Fibroblast of lung (primary cell): ENCODE data around the gene HHAT. TPM values are rescaled to one million over a fixed set of nuclear protein-coding genes. Genes with fewer than 3 reads are reported as not detected.
A peak's percentile ranks its signal among the peaks of the same experiment; 100 is the strongest.

ENCODE experiments used
- DNase-seq, 2 donors: peaks; one replicate each; pipeline versions ENCODE4 v3.0.0 to v3.0.0-alpha.2; 2010; ENCODE audit warnings: low read depth in 2 of 2
- H2AFZ ChIP-seq: 2 replicates; pipeline ENCODE4 v1.5.1; 2012; ENCODE audit warnings: low read length, control low read depth, inconsistent platforms
- H3K27ac ChIP-seq: 2 replicates; pipeline ENCODE4 v1.5.1; 2011; ENCODE audit warnings: low read length, control low read depth; ENCODE audit not compliant: insufficient read depth
- H3K27me3 ChIP-seq: 2 replicates; pipeline ENCODE4 v1.5.1; 2011; ENCODE audit warnings: mild to moderate bottlenecking, low read length; ENCODE audit not compliant: control insufficient read depth, insufficient read depth
- H3K36me3 ChIP-seq: 2 replicates; pipeline ENCODE4 v1.5.1; 2011; ENCODE audit warnings: low read length; ENCODE audit not compliant: control insufficient read depth, insufficient read depth
- H3K4me1 ChIP-seq: 2 replicates; pipeline ENCODE4 v1.5.1; 2011; ENCODE audit warnings: low read length; ENCODE audit not compliant: control insufficient read depth, insufficient read depth; ENCODE audit errors: extremely low read depth
- H3K4me2 ChIP-seq: 2 replicates; pipeline ENCODE4 v1.5.1; 2011; ENCODE audit warnings: low read length, control low read depth; ENCODE audit not compliant: insufficient read depth; ENCODE audit errors: extremely low read depth
- H3K4me3 ChIP-seq, 4 experiments: fragments of 200-600 bp in 1 of 4; sonication (generic) in 1 of 4; replicated peaks in 1 of 4; 2 replicates each; pipeline ENCODE4 v1.5.1; 2011 to 2016; ENCODE audit warnings: low read length in 4 of 4, low read depth in 3 of 4, mild to moderate bottlenecking in 3 of 4, control low read depth in 2 of 4, inconsistent platforms in 1 of 4, mixed read lengths in 1 of 4; ENCODE audit not compliant: insufficient read depth in 1 of 4; ENCODE audit errors: control extremely low read depth in 1 of 4
- H3K79me2 ChIP-seq: 2 replicates; pipeline ENCODE4 v1.5.1; 2012; ENCODE audit warnings: mild to moderate bottlenecking, low read length, inconsistent platforms; ENCODE audit not compliant: control insufficient read depth, insufficient read depth
- H3K9ac ChIP-seq: 2 replicates; pipeline ENCODE4 v1.5.1; 2011; ENCODE audit warnings: mild to moderate bottlenecking, low read length, control low read depth; ENCODE audit not compliant: insufficient read depth
- H3K9me3 ChIP-seq: 2 replicates; pipeline ENCODE4 v1.5.1; 2012; ENCODE audit warnings: low read depth, low read length; ENCODE audit not compliant: control insufficient read depth, insufficient read depth
- H4K20me1 ChIP-seq: 2 replicates; pipeline ENCODE4 v1.5.1; 2011; ENCODE audit warnings: low read length; ENCODE audit not compliant: control insufficient read depth, insufficient read depth; ENCODE audit errors: extremely low read depth
- EZH2 ChIP-seq: IDR thresholded peaks from 2 replicates; pipeline ENCODE4 v1.5.1; 2012; ENCODE audit warnings: low read length, control low read depth, mild to moderate bottlenecking; ENCODE audit errors: missing control alignments
- polyA plus RNA-seq, 2 donors: library from polyadenylated mRNA; depleted of rRNA in 1 of 2; stranded (reverse) in 1 of 2; unstranded in 1 of 2; fragments of >200 nt; gene quantifications; 2 replicates each; pipeline ENCODE4 v1.2.1, GENCODE V29; 2011 to 2012; ENCODE audit warnings: missing spikeins in 1 of 2
- total RNA-seq: library from RNA; depleted of rRNA; stranded (reverse); fragments of >200 nt; gene quantifications from 2 replicates; pipeline ENCODE4 v1.2.1, GENCODE V29; 2014
- TF ChIP-seq, protein P1 (sequence below), 2 donors: IDR thresholded peaks in 1 of 2; conservative IDR thresholded peaks in 1 of 2; 1 replicate in 1 of 2; 2 replicates in 1 of 2; pipeline ENCODE4 v1.5.1; 2011 to 2012; ENCODE audit warnings: low read length in 2 of 2, control low read depth in 1 of 2, inconsistent platforms in 1 of 2, low read depth in 1 of 2, mild to moderate bottlenecking in 1 of 2

HHAT gene
- total and polyA plus RNA-seq, 2 donors (not counting 1 experiment from before 2014, with no cell fraction given): 3.6 to 4.8 TPM

DNA sequence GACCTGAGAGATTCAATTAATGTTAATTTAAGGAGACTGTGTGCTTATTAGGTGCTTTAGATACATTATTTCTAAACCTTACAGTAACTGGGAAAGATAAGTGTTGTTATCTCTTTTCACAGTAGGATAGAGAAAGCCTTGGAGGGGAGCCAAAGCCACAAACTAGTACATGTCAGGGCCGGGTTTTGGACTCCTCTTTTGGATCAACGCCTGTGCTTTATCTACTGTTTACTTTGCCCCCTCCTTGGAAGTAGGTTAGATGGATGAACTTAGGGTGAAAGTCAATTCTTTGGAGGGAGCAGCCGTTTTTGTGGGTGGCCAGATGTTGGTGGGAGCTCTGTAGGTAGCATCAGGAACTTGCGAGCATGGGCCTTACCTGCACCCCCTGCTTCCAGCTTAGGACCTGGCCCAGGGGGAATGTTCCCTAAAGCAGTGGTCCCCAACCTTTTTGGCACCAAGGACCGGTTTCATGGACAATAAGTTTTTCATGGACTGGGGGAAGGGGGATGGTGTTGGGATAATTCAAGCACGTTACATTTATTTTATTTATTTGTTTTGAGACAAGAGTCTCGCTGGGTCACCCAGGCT is 1.7 kb downstream of the HHAT start:
- no peak overlapping the region for H3K4me2 ChIP-seq
- H3K36me3 ChIP-seq: no peaks in the 10 kb centered on the region
- H3K79me2 ChIP-seq: no peaks in the 10 kb centered on the region
- H3K27ac ChIP-seq: no peak overlapping the region
- H4K20me1 ChIP-seq: no peaks in the 10 kb centered on the region
- no peaks in the 10 kb centered on the region for H3K27me3 ChIP-seq
- H2AFZ ChIP-seq: no peak overlapping the region
- peak in 1 of 2 donors; percentile 70 for DNase-seq
- no peak overlapping the region for H3K4me3 ChIP-seq
- peaks cover 7% of the 10 kb centered on the region for H3K4me1 ChIP-seq
- TF ChIP-seq EZH2: no peak
- TF ChIP-seq, protein P1, sequence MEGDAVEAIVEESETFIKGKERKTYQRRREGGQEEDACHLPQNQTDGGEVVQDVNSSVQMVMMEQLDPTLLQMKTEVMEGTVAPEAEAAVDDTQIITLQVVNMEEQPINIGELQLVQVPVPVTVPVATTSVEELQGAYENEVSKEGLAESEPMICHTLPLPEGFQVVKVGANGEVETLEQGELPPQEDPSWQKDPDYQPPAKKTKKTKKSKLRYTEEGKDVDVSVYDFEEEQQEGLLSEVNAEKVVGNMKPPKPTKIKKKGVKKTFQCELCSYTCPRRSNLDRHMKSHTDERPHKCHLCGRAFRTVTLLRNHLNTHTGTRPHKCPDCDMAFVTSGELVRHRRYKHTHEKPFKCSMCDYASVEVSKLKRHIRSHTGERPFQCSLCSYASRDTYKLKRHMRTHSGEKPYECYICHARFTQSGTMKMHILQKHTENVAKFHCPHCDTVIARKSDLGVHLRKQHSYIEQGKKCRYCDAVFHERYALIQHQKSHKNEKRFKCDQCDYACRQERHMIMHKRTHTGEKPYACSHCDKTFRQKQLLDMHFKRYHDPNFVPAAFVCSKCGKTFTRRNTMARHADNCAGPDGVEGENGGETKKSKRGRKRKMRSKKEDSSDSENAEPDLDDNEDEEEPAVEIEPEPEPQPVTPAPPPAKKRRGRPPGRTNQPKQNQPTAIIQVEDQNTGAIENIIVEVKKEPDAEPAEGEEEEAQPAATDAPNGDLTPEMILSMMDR (conservative IDR thresholded peaks at IDR 0.05 in 1 of 2, IDR thresholded peaks at IDR 0.05 in 1 of 2; ENCODE audit: low read depth in 1 of 2, low read length in 2 of 2): no peak
- H3K9ac ChIP-seq: no peak overlapping the region
- no peaks in the 10 kb centered on the region for H3K9me3 ChIP-seq

DNA sequence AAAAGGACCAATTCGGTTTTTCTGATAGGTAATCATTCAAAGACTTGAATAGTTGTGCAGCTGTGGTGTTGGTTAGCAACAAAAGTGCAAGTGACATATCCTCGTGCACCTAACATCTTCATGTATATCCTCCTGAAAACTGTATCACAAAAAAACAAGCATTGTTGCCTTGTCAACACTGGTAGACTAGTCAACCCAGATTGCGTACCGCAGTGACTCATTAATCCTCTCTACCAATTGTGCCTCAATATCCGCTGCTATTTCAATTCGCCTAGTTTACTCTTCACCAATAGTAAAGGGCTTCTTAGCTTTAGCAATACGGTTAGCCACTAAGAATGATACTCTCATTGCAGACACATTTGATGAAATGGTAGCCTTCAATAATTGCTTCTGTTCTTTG is 3.5 kb downstream of the HHAT start:
- TF ChIP-seq, protein P1 (conservative IDR thresholded peaks at IDR 0.05 in 1 of 2, IDR thresholded peaks at IDR 0.05 in 1 of 2; ENCODE audit: low read depth in 1 of 2, low read length in 2 of 2): no peak
- no peak for TF ChIP-seq EZH2
- H3K27me3 ChIP-seq: no peaks in the 10 kb centered on the region
- no peak overlapping the region for H3K9ac ChIP-seq
- H3K27ac ChIP-seq: no peak overlapping the region
- no peak overlapping the region for H2AFZ ChIP-seq
- DNase-seq: no peak
- no peak overlapping the region for H3K4me2 ChIP-seq
- no peaks in the 10 kb centered on the region for H3K9me3 ChIP-seq
- H3K36me3 ChIP-seq: no peaks in the 10 kb centered on the region
- H3K4me1 ChIP-seq: peaks cover 7% of the 10 kb centered on the region
- H3K4me3 ChIP-seq: no peak overlapping the region
- H4K20me1 ChIP-seq: no peaks in the 10 kb centered on the region
- no peaks in the 10 kb centered on the region for H3K79me2 ChIP-seq

DNA sequence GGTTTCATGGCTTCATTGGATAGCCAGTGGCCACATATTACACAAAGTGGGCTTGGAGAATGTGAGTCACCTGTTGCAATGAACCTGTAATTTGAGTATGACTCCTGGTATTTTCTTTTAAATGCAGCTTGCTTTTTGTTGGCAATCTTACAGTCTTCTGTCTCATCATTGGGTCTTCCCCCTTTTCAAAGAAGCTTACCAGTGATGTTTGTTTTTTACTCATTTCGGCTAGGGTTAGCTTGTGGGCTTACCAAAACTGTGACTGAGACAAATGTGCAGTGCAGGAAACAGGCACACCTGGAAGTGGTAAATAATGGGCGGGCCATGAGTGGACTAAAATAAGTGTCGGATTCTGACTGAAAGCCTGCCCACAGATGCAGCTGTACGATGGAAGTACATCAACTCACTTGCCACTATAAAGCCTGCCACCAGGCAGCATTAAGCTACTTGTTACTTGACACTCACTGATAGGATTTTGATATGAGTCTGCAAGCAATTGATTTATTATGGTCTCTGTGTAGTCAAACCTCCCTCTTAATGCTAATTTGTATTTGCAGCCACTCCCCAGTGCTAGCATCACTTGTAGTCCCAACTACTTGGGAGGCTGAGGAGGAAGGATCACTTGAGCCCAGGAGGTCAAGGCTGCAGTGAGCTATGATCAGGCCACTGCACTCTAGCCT is 4.2 kb downstream of the HHAT start:
- H3K9ac ChIP-seq: no peak overlapping the region
- DNase-seq: peak in 1 of 2 donors; percentile 73
- no peak overlapping the region for H3K4me3 ChIP-seq
- no peaks in the 10 kb centered on the region for H3K79me2 ChIP-seq
- no peak overlapping the region for H3K4me2 ChIP-seq
- TF ChIP-seq, protein P1 (conservative IDR thresholded peaks at IDR 0.05 in 1 of 2, IDR thresholded peaks at IDR 0.05 in 1 of 2; ENCODE audit: low read depth in 1 of 2, low read length in 2 of 2): no peak
- TF ChIP-seq EZH2: no peak
- no peaks in the 10 kb centered on the region for H3K27me3 ChIP-seq
- H3K27ac ChIP-seq: no peak overlapping the region
- H4K20me1 ChIP-seq: no peaks in the 10 kb centered on the region
- H3K9me3 ChIP-seq: no peaks in the 10 kb centered on the region
- peaks cover 7% of the 10 kb centered on the region for H3K4me1 ChIP-seq
- no peak overlapping the region for H2AFZ ChIP-seq
- H3K36me3 ChIP-seq: no peaks in the 10 kb centered on the region
